Liver (tissue), 9 donors: Measurements from ENCODE around the gene TRIP13. TPM values are rescaled to one million over a fixed set of nuclear protein-coding genes. Genes with fewer than 3 reads are reported as not detected.

Experiments used
- DNase-seq: peaks from one replicate; pipeline ENCODE4 v3.0.0-alpha.2; 2017; ENCODE audit warnings: low spot score
- H3K27ac ChIP-seq, 2 donors: one replicate each; pipeline ENCODE4 v1.7.0; 2013; ENCODE audit warnings: inconsistent platforms in 2 of 2, low read length in 2 of 2, control low read depth in 1 of 2, low read depth in 1 of 2, mild to moderate bottlenecking in 1 of 2
- H3K27me3 ChIP-seq, 4 donors: one replicate each; pipeline versions ENCODE4 v1.6.1 to v1.7.0; 2013; ENCODE audit warnings: low read length in 3 of 4, inconsistent platforms in 1 of 4, mild to moderate bottlenecking in 1 of 4, moderate library complexity in 1 of 4; ENCODE audit not compliant: control insufficient read depth in 4 of 4, insufficient read depth in 4 of 4
- H3K36me3 ChIP-seq, 4 donors: one replicate each; pipeline versions ENCODE4 v1.6.1 to v1.7.0; 2013; ENCODE audit warnings: low read length in 3 of 4, mild to moderate bottlenecking in 3 of 4, low read depth in 1 of 4, moderate library complexity in 1 of 4; ENCODE audit not compliant: control insufficient read depth in 4 of 4, insufficient read depth in 3 of 4
- H3K4me1 ChIP-seq, 4 donors: one replicate each; pipeline versions ENCODE4 v1.6.1 to v1.7.0; 2013; ENCODE audit warnings: low read length in 3 of 4, mild to moderate bottlenecking in 3 of 4, moderate library complexity in 1 of 4; ENCODE audit not compliant: control insufficient read depth in 4 of 4, insufficient read depth in 4 of 4
- H3K4me3 ChIP-seq, 3 donors: one replicate each; pipeline versions ENCODE4 v1.6.1 to v1.7.0; 2013; ENCODE audit warnings: low read length in 3 of 3, control low read depth in 1 of 3, low read depth in 1 of 3, mild to moderate bottlenecking in 1 of 3
- H3K9ac ChIP-seq, 2 donors: one replicate each; pipeline ENCODE4 v1.7.0; 2013; ENCODE audit warnings: low read length in 2 of 2, mild to moderate bottlenecking in 2 of 2, moderate library complexity in 2 of 2, control low read depth in 1 of 2, low read depth in 1 of 2
- H3K9me3 ChIP-seq, 4 donors: one replicate each; pipeline versions ENCODE4 v1.6.1 to v1.7.0; 2013; ENCODE audit warnings: low read length in 3 of 4; ENCODE audit not compliant: control insufficient read depth in 4 of 4
- ATF3 ChIP-seq: IDR thresholded peaks from 2 replicates; pipeline ENCODE4 v1.6.1; 2016; ENCODE audit warnings: antibody characterized with exemption
- EGR1 ChIP-seq, 2 donors: IDR thresholded peaks; 2 replicates each; pipeline ENCODE4 v1.6.1; 2016 to 2018; ENCODE audit warnings: antibody characterized with exemption in 2 of 2, low read depth in 2 of 2
- FOXA1 ChIP-seq: IDR thresholded peaks from 2 replicates; pipeline ENCODE4 v1.6.1; 2016; ENCODE audit warnings: antibody characterized with exemption
- FOXA2 ChIP-seq: IDR thresholded peaks from 2 replicates; pipeline ENCODE4 v1.6.1; 2016; ENCODE audit warnings: antibody characterized with exemption
- GABPA ChIP-seq, 2 donors: IDR thresholded peaks in 1 of 2; conservative IDR thresholded peaks in 1 of 2; 2 replicates each; pipeline ENCODE4 v1.6.1; 2016; ENCODE audit warnings: antibody characterized with exemption in 2 of 2, mild to moderate bottlenecking in 1 of 2, moderate library complexity in 1 of 2
- HNF4A ChIP-seq, 2 donors: conservative IDR thresholded peaks; 2 replicates each; pipeline ENCODE4 v1.6.1; 2016; ENCODE audit warnings: antibody characterized with exemption in 2 of 2, mild to moderate bottlenecking in 2 of 2
- HNF4G ChIP-seq: IDR thresholded peaks from 2 replicates; pipeline ENCODE4 v1.6.1; 2016; ENCODE audit warnings: antibody characterized with exemption
- JUND ChIP-seq, 2 donors: IDR thresholded peaks; 2 replicates each; pipeline ENCODE4 v1.6.1; 2016; ENCODE audit warnings: antibody characterized with exemption in 2 of 2
- MAX ChIP-seq: IDR thresholded peaks from 2 replicates; pipeline ENCODE4 v1.6.1; 2016; ENCODE audit warnings: antibody characterized with exemption
- NR2F2 ChIP-seq: IDR thresholded peaks from 2 replicates; pipeline ENCODE4 v1.6.1; 2016; ENCODE audit warnings: antibody characterized with exemption
- RAD21 ChIP-seq, 2 donors: IDR thresholded peaks; 2 replicates each; pipeline ENCODE4 v1.6.1; 2016; ENCODE audit warnings: antibody characterized with exemption in 2 of 2, mild to moderate bottlenecking in 2 of 2
- REST ChIP-seq: IDR thresholded peaks from 2 replicates; pipeline ENCODE4 v1.6.1; 2016; ENCODE audit warnings: antibody characterized with exemption, mild to moderate bottlenecking
- RXRA ChIP-seq, 2 donors: IDR thresholded peaks; 2 replicates each; pipeline ENCODE4 v1.6.1; 2017 to 2018; ENCODE audit warnings: antibody characterized with exemption in 2 of 2, mild to moderate bottlenecking in 1 of 2
- SP1 ChIP-seq: IDR thresholded peaks from 2 replicates; pipeline ENCODE4 v1.6.1; 2018; ENCODE audit warnings: antibody characterized with exemption, mild to moderate bottlenecking
- TAF1 ChIP-seq: conservative IDR thresholded peaks from 2 replicates; pipeline ENCODE4 v1.6.1; 2016; ENCODE audit warnings: antibody characterized with exemption, mild to moderate bottlenecking
- YY1 ChIP-seq: IDR thresholded peaks from 2 replicates; pipeline ENCODE4 v1.6.1; 2016; ENCODE audit warnings: antibody characterized with exemption, mild to moderate bottlenecking
- ZBTB33 ChIP-seq: IDR thresholded peaks from 2 replicates; pipeline ENCODE4 v1.6.1; 2016; ENCODE audit warnings: antibody characterized with exemption
- WGBS: extraction: QIAGEN DNeasy Blood & Tissue Kit; methylation state at CpG from one replicate; pipeline ENCODE4 v1.1.7; 2013; 5-methylcytosine and 5-hydroxymethylcytosine counted together
- polyA plus RNA-seq, 2 donors: library from polyadenylated mRNA; stranded (reverse) in 1 of 2; unstranded in 1 of 2; fragments of 200-250 nt in 1 of 2; fragments of >200 nt in 1 of 2; fragmentation: Nextera tagmentation in 1 of 2; extraction: Ambion mirVana in 1 of 2; gene quantifications; one replicate each; pipeline versions ENCODE4 v1.2.1 to v1.2.3, GENCODE V29; 2013 to 2015
- total RNA-seq, 2 donors: library from RNA; depleted of rRNA; stranded (reverse); fragments of >200 nt; gene quantifications; one replicate each; pipeline ENCODE4 v1.2.3, GENCODE V29; 2014
- donor health status: healthy.
- donor health status: healthy.
- donor health status: healthy.
- donor health status: healthy.
- donor health status: healthy.

TRIP13 gene
- total and polyA plus RNA-seq, 4 donors = 0.42 to 12.4 (median 0.84) TPM

- WGBS = 86% methylated on average over 8 of the region's 8 CpGs
Measured at GRCh38 chr5:873328-873727, 19.4 kb upstream of the TRIP13 start.

GRCh38 chr5:875931-876330, 16.8 kb upstream of the TRIP13 start:
- Histone ChIP-seq H3K27ac (no peak overlapping the region), H3K9ac (no peak overlapping the region), H3K9me3 (no peaks in the 10 kb centered on the region), H3K4me1 (no peaks in the 10 kb centered on the region), H3K36me3 (peaks cover 15 to 59% (median 26%) of the 10 kb centered on the region in 4 donors), H3K4me3 (no peak overlapping the region), H3K27me3 (no peaks in the 10 kb centered on the region)
- TF ChIP-seq SP1 (no peak), ZBTB33 (no peak), NR2F2 (no peak), MAX (no peak), JUND (IDR thresholded peaks at IDR 0.05) (no peak), ATF3 (no peak), GABPA (IDR thresholded peaks at IDR 0.05 in 1 of 2, conservative IDR thresholded peaks at IDR 0.05 in 1 of 2) (no peak), HNF4G (no peak), FOXA2 (no peak)
- DNase-seq = no peak
- 97% methylated on average over 24 of the region's 24 CpGs for WGBS

More at GRCh38 chr5:873328-873727, 19.4 kb upstream of the TRIP13 start:
- H3K9me3 ChIP-seq = no peaks in the 10 kb centered on the region
- no peak overlapping the region for H3K27ac ChIP-seq
- no peaks in the 10 kb centered on the region for H3K4me1 ChIP-seq
- no peak overlapping the region for H3K9ac ChIP-seq
- DNase-seq = no peak
- H3K27me3 ChIP-seq = no peaks in the 10 kb centered on the region
- TF ChIP-seq SP1 = no peak
- TF ChIP-seq ATF3 = no peak
- no peak overlapping the region for H3K4me3 ChIP-seq
- H3K36me3 ChIP-seq = peaks cover 19 to 82% (median 49%) of the 10 kb centered on the region in 4 donors

- H3K4me1 ChIP-seq = no peaks in the 10 kb centered on the region
- no peaks in the 10 kb centered on the region for H3K27me3 ChIP-seq
- DNase-seq = no peak
- no peak overlapping the region for H3K27ac ChIP-seq
- WGBS = 94% methylated on average over 28 of the region's 28 CpGs
- TF ChIP-seq YY1 (no peak), RXRA (IDR thresholded peaks at IDR 0.05) (no peak), FOXA2 (no peak), REST (no peak), ZBTB33 (no peak), ATF3 (no peak), JUND (IDR thresholded peaks at IDR 0.05) (no peak), NR2F2 (no peak), SP1 (no peak), TAF1 (no peak), HNF4G (no peak), EGR1 (IDR thresholded peaks at IDR 0.05; ENCODE audit: low read depth in 2 of 2) (no peak), FOXA1 (no peak), GABPA (IDR thresholded peaks at IDR 0.05 in 1 of 2, conservative IDR thresholded peaks at IDR 0.05 in 1 of 2) (no peak), HNF4A (conservative IDR thresholded peaks at IDR 0.05) (no peak), RAD21 (IDR thresholded peaks at IDR 0.05) (no peak)
- no peak overlapping the region for H3K4me3 ChIP-seq
- H3K9me3 ChIP-seq = no peaks in the 10 kb centered on the region
- no peak overlapping the region for H3K9ac ChIP-seq
- H3K36me3 ChIP-seq = peaks cover 16 to 59% (median 25%) of the 10 kb centered on the region in 4 donors
Measured at GRCh38 chr5:876398-877365, 16.0 kb upstream of the TRIP13 start.
